ENCODE measurements around the gene ARHGAP22. TPM values are rescaled to one million over a fixed set of nuclear protein-coding genes. Genes with fewer than 3 reads are reported as not detected.

Gene ARHGAP22
- total RNA-seq, 1 donor from 2014 or later = 2.2 TPM

DNA sequence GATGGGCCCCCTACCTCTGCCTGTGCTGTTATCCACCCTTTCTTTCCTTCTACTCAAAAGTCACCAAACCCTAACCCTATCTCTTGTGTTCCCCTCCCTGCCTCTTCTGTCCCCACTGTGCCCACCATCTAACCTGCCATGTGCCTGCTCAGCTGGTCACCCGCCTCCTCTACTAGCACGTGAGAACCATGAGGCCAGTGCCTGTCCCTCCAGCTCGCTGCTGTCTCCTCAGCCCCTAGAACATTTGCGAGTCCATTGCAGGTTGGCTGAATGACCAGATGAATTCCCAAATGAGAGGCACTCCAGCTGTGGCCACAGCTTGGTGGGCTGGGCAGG lies 129.0 kb downstream of the ARHGAP22 start:
- DNase-seq = no peak

GRCh38 chr10:48474765-48475365 lies 130.0 kb downstream of the ARHGAP22 start:
- no peak for DNase-seq

- DNase-seq = no peak
These were observed 131.2 kb downstream of the ARHGAP22 start for GRCh38 chr10:48473704-48474103.

GRCh38 chr10:48472501-48473069 lies 132.3 kb downstream of the ARHGAP22 start:
- no peak for DNase-seq

- DNase-seq = no peak
These were observed 133.7 kb downstream of the ARHGAP22 start for GRCh38 chr10:48470893-48471805.

DNA sequence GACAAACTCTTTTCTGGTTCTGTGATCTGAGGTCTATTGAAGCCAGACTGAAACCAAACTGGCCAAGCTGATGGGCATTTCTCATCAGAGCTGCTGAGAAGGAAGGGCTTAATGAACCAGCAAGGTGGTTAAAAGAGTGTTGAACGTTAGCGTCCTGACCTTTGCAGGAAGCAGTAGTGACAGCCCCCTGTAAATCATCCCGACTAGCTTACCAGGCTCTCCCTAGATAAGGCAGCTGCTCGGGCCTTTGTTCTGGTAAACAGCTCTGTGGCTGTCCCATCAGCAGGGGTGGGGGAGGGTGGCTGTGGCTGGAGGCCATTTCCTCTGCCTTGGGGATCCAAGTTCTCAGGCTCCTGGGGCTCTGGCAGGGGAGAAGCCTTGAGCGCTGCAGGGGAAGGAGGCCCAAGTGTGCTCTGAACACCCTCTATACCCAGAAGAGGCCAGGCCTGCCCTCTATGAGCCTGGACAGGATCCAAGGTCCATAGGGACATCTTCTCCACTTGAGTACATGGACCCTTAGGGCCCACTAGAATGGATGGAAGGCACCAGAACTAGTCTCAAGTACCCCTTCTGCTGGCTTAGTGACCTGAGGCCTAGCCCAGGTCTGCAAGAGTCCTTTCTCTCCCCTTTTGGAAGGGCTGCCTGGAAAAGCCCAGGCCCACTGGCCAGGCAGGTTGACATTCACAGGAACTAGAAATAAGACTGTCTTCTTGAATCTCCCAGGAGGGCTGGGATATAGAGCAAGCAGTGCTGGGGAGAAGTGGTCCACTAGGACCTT lies 134.6 kb downstream of the ARHGAP22 start:
- DNase-seq = no peak

DNA sequence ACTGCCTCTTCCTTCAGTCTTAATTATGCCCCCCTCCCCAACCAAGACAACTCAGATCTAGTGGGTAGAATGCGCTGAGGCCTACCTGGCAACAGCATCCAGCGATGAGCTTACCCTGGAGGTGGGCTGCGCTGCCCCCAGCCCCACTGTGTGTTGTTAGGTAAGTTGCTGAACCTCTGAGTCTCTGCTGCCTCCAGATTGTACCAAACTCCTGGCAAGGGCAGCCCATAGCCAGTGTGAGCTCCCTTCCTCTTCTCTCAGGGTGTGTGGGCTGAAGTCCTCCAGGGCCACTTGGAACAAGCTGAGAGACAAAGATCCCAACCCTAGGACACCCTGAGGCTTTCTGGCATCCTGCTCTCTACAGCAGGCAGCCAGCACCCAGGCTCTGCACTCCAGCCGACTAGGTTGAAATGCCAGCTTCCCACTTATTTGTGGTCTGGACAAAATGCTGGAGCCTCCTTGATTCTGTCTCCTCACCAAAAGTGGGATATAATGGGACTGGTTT lies 135.3 kb downstream of the ARHGAP22 start:
- DNase-seq = no peak

DNA sequence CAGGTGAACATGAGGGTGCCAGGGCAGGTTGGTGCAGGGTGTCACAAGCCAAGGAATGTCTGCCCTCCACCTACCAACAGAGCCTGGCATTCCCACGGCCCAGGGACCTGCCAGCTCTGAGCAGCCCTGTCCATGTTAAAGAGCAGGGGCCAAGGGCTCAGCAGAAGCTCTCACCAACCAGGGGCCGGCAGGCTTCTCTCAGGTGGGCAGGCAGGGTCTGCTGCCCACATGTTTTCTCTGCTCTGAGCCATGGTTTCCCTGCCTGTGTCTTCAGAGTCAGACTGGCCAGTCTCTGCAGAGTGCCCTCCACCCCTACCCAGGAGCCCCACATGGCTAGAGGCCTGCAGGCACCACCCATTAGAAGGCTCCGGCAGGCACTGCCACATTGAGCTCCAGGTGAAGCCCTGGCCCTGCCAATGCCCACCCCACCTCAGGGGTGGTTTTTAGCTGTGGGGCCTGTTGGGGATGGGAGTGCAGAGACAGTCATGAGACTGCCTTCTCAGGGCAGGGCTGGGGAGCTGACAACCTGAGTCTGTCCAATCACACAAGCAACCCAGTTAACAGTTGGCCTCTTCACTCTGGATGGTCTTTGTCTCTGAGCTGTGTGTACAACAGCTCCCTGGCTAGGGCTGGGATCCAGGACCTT lies 135.9 kb downstream of the ARHGAP22 start:
- DNase-seq = no peak

DNA sequence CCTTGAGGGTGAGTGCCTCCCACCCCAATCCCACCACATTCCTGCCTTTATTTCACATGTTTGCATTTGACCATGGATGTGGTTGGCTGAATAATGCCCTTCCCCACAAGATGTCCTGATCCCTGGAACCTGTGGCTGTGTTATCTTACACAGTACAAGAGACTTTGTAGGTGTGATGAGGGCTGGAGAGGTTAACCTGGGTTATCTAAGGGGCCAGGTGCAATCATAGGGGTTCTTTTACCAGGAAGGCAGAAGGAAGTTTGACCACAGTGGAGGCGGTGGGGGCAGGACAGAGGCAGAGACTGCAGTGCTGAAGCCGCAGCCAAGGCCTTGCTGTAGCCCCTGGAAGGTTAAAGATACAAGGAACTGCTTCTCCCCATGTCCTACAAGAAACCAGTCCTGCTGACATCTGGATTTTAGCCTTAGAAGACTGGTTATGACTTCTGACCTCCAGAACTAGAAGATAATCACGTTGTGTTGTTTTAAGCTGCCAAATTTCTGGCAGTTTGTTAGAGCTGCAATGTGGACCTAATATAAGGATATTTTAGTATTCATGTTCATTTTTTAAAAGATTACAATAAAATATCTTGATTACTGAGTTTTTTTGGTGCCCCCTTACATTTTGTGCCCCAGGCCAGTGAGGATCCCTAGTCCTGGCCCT lies 136.6 kb downstream of the ARHGAP22 start:
- DNase-seq = no peak

DNA sequence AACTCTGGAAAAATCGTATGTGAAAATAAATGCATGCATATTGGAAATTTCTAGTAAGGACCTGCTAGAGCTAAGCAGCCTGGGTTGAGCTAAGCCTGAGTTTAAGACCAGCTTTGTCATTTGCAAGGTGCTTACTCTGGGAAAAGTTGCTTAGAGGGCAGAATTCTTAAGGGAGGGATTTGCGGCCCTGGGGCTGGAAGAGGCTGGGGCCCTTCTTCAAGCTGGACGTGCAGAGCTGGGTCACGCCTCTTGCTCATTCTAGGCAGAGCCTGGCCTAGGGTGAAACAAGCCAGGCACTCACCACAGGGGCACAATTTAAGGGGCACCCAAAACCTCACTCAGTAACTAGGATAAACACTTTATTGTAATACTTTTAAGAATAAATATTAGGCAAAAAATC lies 137.2 kb downstream of the ARHGAP22 start:
- DNase-seq = no peak

DNA sequence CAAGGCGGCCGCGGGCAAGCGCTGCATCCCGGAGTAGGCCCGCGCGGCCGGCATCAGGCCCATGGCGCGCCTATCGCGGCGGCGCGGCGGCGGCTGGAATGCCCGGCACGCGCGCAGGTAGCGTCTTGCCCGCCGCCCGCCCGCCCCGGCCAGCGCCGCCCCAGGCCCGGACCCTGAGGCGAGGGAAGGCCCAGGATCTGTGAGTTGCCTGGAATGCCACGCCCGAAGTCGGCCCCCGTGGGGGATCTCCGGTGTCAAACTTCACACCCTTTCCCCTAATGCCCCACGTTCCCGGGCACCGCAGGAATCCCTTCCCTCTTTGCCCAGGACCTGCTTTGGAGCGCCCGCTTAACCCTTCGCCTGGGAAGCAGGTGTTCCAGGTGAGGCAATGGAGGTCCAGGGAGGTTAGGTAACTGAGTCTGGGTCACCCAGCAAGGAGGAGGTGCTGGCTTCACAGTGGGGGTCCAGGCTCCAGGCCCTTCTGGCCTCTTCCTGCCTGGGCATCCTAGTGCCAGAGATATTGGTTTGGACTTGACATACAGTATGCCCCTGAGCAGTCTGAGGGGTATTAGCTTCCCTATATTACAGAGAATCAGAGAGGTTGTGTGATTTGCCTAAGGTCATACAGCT lies 138.1 kb downstream of the ARHGAP22 start:
- no peak for DNase-seq

DNA sequence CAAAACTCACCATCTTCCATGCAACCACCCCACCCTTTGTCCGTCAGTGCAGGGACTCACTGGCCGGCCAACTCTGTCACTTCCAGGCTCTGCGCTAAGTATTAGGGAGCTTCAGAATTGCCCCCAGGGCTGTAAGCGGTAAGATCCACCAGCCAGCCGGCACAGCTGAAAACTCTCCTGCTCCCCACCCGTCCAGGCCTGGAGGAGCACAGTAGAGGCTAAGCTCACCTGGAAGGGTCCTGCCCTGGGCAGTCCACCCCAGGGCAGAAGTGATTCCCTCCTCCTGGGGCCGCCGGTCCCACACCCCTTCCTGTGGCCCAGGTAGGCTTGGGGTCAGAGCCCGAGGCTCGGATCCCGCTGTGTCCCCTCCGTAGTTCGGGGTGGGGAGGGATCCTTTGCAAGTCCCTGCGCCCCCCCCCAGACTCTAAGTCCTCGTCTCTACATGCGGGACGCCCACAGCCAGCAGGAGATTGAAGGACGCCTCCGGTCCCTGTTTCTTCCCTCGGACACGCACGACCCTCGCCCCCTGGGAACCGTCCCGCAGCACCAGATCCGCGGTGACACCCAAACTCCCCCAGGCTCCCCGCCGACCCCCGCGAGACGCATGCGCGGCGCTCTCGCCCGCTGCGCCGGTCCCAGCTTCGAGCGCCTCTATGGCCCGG lies 138.9 kb downstream of the ARHGAP22 start:
- DNase-seq = no peak

DNA sequence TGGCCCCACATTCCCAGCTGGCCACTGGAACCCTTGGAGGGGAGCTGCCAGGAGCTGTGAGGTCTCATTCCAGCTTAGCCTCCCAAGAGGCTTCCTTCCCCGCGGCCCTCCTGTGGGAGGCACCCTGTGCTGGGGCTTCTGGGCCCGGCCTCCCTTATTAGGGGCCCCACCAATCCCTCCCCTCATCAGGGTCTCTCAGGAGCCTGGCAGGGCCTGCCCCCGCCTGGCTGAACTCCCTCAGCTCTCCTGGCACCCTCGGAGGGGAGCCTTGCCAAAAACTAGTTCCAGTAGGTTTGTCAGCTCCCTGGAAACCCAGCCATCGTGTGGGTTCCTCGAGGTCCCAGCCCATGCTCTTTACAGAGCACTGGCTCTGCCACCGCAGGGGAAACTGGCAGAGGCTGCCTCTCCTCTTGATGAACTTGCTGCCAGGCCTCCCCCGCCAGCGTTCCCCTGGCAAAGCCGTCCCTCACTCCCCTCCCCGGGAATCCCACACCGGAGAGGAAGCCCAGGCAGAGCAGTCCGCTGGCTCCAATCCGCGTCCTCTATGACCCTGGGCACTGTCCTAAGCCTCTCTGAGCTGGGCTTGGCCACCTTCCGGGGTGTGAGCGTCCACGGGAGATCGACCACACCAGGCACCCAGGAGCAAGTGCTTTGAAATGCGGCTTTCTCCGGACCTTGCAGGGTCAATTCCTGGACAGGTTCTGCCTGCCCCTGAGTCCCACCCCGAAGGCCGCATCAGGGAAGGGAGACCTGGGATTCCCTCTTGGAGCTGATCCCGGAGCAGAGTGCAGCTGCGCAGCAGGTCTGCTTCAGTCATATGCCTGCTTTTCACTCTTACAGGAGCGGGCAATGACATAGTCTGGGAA lies 139.8 kb downstream of the ARHGAP22 start:
- DNase-seq = peak; percentile 36

DNA sequence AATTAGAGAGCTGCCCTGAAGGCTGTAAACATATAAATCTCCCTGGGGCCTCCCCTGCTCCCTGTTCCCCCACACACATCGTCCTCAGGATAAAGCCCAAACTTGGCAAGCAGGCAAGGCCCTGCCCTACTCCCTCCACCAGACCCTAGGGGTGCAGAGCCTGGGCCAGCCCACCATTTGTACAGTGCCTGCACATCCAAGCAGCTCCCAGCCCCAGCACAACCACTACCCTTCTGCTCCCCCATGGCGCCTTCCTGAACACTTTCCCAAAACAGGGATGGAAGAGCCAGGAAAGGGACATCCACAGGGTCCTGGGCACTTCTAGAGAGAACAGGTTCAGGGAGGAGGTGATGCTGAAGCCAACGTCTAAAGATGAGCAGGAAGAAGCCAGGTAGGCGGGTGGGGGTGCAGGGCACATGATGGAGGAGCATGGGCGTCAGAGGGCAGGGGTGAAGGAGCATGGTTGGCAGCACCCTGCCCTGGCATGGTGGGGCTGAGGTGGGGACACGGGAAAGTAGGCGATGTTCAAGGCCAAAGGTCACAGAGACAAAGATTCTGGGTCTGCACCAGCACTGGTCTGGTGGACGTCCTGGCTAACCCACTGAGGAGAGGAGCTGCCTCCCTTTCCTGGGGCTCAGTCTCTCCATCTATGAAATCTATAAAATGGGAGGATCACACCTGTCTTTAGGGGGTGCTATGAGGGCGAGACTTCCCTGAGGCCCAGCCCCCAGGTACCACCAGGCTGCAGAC lies 140.6 kb downstream of the ARHGAP22 start:
- DNase-seq = no peak

DNA sequence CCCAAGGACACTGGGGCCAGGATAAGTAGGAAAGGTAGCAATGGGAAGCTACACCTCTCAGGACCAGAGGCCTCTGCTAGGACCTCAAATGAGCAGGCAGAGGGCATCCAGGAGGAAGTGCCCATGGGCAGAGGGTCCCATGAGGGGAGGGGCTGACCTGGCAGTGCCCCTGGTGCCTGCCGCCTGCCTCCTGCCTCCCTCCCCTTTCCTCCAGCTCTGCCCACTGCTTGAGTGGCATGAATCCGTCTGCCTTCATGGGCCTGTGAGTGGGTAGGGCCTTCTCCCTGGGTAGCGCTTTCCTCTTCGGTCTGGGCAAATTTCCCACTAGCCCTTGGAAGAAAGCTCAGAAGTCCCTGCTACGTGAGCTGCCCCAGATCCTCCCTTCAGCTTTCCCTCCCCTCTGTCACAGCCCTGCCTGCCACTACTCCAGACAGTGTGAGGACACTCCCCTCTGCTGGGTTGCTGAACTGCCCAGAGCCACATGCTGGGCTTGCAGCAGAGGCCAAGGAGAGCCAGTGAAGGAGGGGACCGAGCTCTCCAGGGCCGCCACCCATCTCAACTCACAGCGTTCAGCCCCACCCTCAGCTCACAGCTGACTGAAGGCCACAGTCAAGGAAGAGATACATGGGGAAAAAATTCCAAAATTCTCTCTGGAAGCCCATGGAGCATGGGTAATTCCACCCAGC lies 141.4 kb downstream of the ARHGAP22 start:
- DNase-seq = no peak

GRCh38 chr10:48462482-48463020 lies 142.3 kb downstream of the ARHGAP22 start:
- DNase-seq = no peak

- no peak for DNase-seq
These were observed 143.0 kb downstream of the ARHGAP22 start for GRCh38 chr10:48461623-48462481.
